GM19452 (cell line): ENCODE data around the gene PHTF2.
"Not testable (repeated sequence)": the region's sequence is repeated elsewhere in the genome, so short reads cannot be mapped to it uniquely, and the experiment has no call there.

ENCODE experiments used
- ATAC-seq: cut with Tn5 transposase; IDR thresholded peaks from one replicate; pipeline ENCODE4 v1.9.1; 2021; ENCODE audit not compliant: unreplicated experiment

PHTF2 gene

GRCh38 chr7:77827999-77828398, 29.4 kb downstream of the PHTF2 start:
- no peak for ATAC-seq

GRCh38 chr7:77830649-77831355, 32.2 kb downstream of the PHTF2 start:
- no peak for ATAC-seq

- no peak for ATAC-seq
These were observed 32.9 kb downstream of the PHTF2 start for GRCh38 chr7:77831481-77831880.

GRCh38 chr7:77831953-77832352, 33.4 kb downstream of the PHTF2 start:
- ATAC-seq, result no peak

- ATAC-seq, result no peak
These were observed 34.6 kb downstream of the PHTF2 start for GRCh38 chr7:77833136-77833535.

GRCh38 chr7:77836425-77836824, 37.9 kb downstream of the PHTF2 start:
- ATAC-seq, result not testable (repeated sequence)

- no peak for ATAC-seq
These were observed 38.7 kb downstream of the PHTF2 start for GRCh38 chr7:77837275-77837674.

- no peak for ATAC-seq
These were observed 39.4 kb downstream of the PHTF2 start for GRCh38 chr7:77837966-77838365.

- ATAC-seq, result no peak
These were observed 40.4 kb downstream of the PHTF2 start for GRCh38 chr7:77838929-77839491.

GRCh38 chr7:77839919-77840318, 41.3 kb downstream of the PHTF2 start:
- no peak for ATAC-seq

GRCh38 chr7:77843194-77843593, 44.6 kb downstream of the PHTF2 start:
- ATAC-seq, result no peak

GRCh38 chr7:77846317-77847092, 47.9 kb downstream of the PHTF2 start:
- ATAC-seq, result no peak

GRCh38 chr7:77855371-77856083, 57.0 kb downstream of the PHTF2 start:
- ATAC-seq, result no peak

- ATAC-seq, result peak; percentile 59
These were observed 59.7 kb downstream of the PHTF2 start for GRCh38 chr7:77858278-77858677.

- no peak for ATAC-seq
These were observed 60.8 kb downstream of the PHTF2 start for GRCh38 chr7:77859343-77859742.

GRCh38 chr7:77862691-77863090, 64.1 kb downstream of the PHTF2 start:
- ATAC-seq, result no peak

GRCh38 chr7:77863860-77864259, 65.3 kb downstream of the PHTF2 start:
- ATAC-seq, result no peak

GRCh38 chr7:77866370-77866769, 67.8 kb downstream of the PHTF2 start:
- ATAC-seq, result no peak

GRCh38 chr7:77866786-77867536, 68.4 kb downstream of the PHTF2 start:
- ATAC-seq, result no peak

- no peak for ATAC-seq
These were observed 68.9 kb downstream of the PHTF2 start for GRCh38 chr7:77867537-77867865.

GRCh38 chr7:77872256-77872655, 73.7 kb downstream of the PHTF2 start:
- not testable (repeated sequence) for ATAC-seq
